B cell (primary cell): Measurements from ENCODE around the gene THSD4.

ENCODE experiments used
- CTCF ChIP-seq: fragments of 200-600 bp; IDR thresholded peaks from one replicate; pipeline ENCODE4 v1.8.0; 2022; ENCODE audit warnings: antibody characterized with exemption, mild to moderate bottlenecking
- EZH2 ChIP-seq: IDR thresholded peaks from 2 replicates; pipeline ENCODE4 v1.6.1; 2012; ENCODE audit warnings: borderline replicate concordance, low read depth, mild to moderate bottlenecking, moderate library complexity, low read length; ENCODE audit not compliant: insufficient read depth, poor library complexity, severe bottlenecking

DNA sequence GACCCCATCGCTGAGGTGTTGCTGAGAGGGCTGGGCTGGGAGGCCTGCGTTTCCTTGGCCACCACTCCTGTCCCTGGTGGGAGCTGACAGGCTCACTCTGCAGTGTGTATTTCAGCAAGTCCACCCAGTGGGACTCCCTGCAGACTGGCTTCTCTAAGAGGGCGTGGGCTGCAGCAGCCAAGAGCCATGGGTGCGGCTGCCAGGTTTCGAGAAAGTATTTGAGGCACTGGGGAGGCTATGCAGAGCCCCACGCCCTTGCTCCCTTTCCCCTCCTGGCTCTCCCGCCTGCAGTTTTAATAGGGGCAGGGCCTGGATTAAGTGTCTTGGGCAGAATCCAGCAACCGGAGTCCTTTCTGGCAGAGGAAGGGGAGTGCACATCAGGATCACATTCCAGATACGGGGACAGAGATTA lies 242.1 kb downstream of the THSD4 start:
- TF ChIP-seq CTCF (no peak), EZH2 (no peak)
